Measurements from ENCODE around the gene P2RX6.

- no peak for TF ChIP-seq POLR2A (IDR thresholded peaks at IDR 0.05)
- TF ChIP-seq, protein P1, sequence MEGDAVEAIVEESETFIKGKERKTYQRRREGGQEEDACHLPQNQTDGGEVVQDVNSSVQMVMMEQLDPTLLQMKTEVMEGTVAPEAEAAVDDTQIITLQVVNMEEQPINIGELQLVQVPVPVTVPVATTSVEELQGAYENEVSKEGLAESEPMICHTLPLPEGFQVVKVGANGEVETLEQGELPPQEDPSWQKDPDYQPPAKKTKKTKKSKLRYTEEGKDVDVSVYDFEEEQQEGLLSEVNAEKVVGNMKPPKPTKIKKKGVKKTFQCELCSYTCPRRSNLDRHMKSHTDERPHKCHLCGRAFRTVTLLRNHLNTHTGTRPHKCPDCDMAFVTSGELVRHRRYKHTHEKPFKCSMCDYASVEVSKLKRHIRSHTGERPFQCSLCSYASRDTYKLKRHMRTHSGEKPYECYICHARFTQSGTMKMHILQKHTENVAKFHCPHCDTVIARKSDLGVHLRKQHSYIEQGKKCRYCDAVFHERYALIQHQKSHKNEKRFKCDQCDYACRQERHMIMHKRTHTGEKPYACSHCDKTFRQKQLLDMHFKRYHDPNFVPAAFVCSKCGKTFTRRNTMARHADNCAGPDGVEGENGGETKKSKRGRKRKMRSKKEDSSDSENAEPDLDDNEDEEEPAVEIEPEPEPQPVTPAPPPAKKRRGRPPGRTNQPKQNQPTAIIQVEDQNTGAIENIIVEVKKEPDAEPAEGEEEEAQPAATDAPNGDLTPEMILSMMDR (IDR thresholded peaks at IDR 0.05 in 4 of 5, conservative IDR thresholded peaks at IDR 0.05 in 1 of 5) = no peak
These were observed 37.9 kb upstream of the P2RX6 start for GRCh38 chr22:20977019-20977418.

Data from gastrocnemius medialis (tissue), 4 donors.